Measurements from ENCODE around the gene PSMA5. TPM values are rescaled to one million over a fixed set of nuclear protein-coding genes. Genes with fewer than 3 reads are reported as not detected.

The PSMA5 gene
- total and polyA plus RNA-seq, 2 donors (not counting 1 experiment from before 2014, with no cell fraction given) = 26.3 to 62.9 TPM

GRCh38 chr1:109444346-109444745 is 18.1 kb upstream of the PSMA5 start:
- Histone ChIP-seq H3K27ac (ENCODE audit: low read length in 2 of 2) (no peak overlapping the region), H4K20me1 (ENCODE audit: control insufficient read depth, insufficient read depth, low read length, poor library complexity, severe bottlenecking) (no peaks in the 10 kb centered on the region), H3K27me3 (replicated peaks in 1 of 4; ENCODE audit: control extremely low read depth in 1 of 4, control insufficient read depth in 3 of 4, insufficient read depth in 4 of 4, low read length in 3 of 4) (peaks cover 0 to 23% (median 22%) of the 10 kb centered on the region in 4 experiments), H3K79me2 (ENCODE audit: control insufficient read depth, insufficient read depth, low read length) (no peaks in the 10 kb centered on the region), H3K36me3 (replicated peaks in 1 of 2; ENCODE audit: control extremely low read depth in 1 of 2, control insufficient read depth in 1 of 2, extremely low read depth in 1 of 2, insufficient read depth in 2 of 2, low read length in 1 of 2) (no peaks in the 10 kb centered on the region), H3K9me3 (ENCODE audit: control extremely low read depth in 1 of 3, control insufficient read depth in 2 of 3, insufficient read depth in 1 of 3, low read length in 2 of 3) (no peaks in the 10 kb centered on the region), H3K4me3 (ENCODE audit: control extremely low read depth in 1 of 5, extremely low read depth in 1 of 5, insufficient read depth in 1 of 5, low read depth in 2 of 5, low read length in 4 of 5) (no peak overlapping the region), H3K4me2 (replicated peaks; ENCODE audit: low read depth, low read length, poor library complexity, severe bottlenecking) (no peak overlapping the region), H2AFZ (ENCODE audit: insufficient read depth, low read depth, low read length, poor library complexity, severe bottlenecking) (no peak overlapping the region), H3K9ac (ENCODE audit: low read length) (no peak overlapping the region), H3K4me1 (ENCODE audit: control insufficient read depth in 2 of 2, insufficient read depth in 2 of 2, low read length in 2 of 2) (no peaks in the 10 kb centered on the region)
- ATAC-seq (ENCODE audit: low read depth) (no peak), DNase-seq (no peak)
- H3K4me3 Mint-ChIP-seq = no peak overlapping the region
- H3K27me3 Mint-ChIP-seq = peaks cover 22% of the 10 kb centered on the region
- no peak overlapping the region for H3K27ac Mint-ChIP-seq
- CTCF ChIA-PET = no interaction called here
- WGBS (ENCODE audit: insufficient coverage) = no CpG with 5 or more reads among the region's 1 CpG
- TF ChIP-seq EZH2 (IDR thresholded peaks at IDR 0.05; ENCODE audit: borderline replicate concordance, insufficient read depth, low read depth, low read length, poor library complexity, severe bottlenecking) (no peak), CTCF (IDR thresholded peaks at IDR 0.05) (no peak)
- no peaks in the 10 kb centered on the region for H3K9me3 Mint-ChIP-seq (ENCODE audit: insufficient read depth)
- intact Hi-C loops (cut with micrococcal nuclease) = no loop called here
- POLR2A ChIA-PET = no interaction called here
- no peaks in the 10 kb centered on the region for H3K4me1 Mint-ChIP-seq

GRCh38 chr1:109443476-109443875 is 17.2 kb upstream of the PSMA5 start:
- H3K36me3 ChIP-seq (replicated peaks in 1 of 2; ENCODE audit: control extremely low read depth in 1 of 2, control insufficient read depth in 1 of 2, extremely low read depth in 1 of 2, insufficient read depth in 2 of 2, low read length in 1 of 2) = no peaks in the 10 kb centered on the region
- ATAC-seq (ENCODE audit: low read depth) = no peak
- H3K9me3 Mint-ChIP-seq (ENCODE audit: insufficient read depth) = no peaks in the 10 kb centered on the region
- no peaks in the 10 kb centered on the region for H3K9me3 ChIP-seq (ENCODE audit: control extremely low read depth in 1 of 3, control insufficient read depth in 2 of 3, insufficient read depth in 1 of 3, low read length in 2 of 3)
- no peaks in the 10 kb centered on the region for H3K4me1 Mint-ChIP-seq
- no peak overlapping the region for H3K9ac ChIP-seq (ENCODE audit: low read length)
- DNase-seq = no peak
- H3K4me3 Mint-ChIP-seq = no peak overlapping the region
- H3K27ac Mint-ChIP-seq = no peak overlapping the region
- 86% methylated on average over 2 of the region's 2 CpGs for WGBS (ENCODE audit: insufficient coverage)
- H3K4me3 ChIP-seq (ENCODE audit: control extremely low read depth in 1 of 5, extremely low read depth in 1 of 5, insufficient read depth in 1 of 5, low read depth in 2 of 5, low read length in 4 of 5) = no peak overlapping the region
- H4K20me1 ChIP-seq (ENCODE audit: control insufficient read depth, insufficient read depth, low read length, poor library complexity, severe bottlenecking) = no peaks in the 10 kb centered on the region
- H3K27me3 ChIP-seq (replicated peaks in 1 of 4; ENCODE audit: control extremely low read depth in 1 of 4, control insufficient read depth in 3 of 4, insufficient read depth in 4 of 4, low read length in 3 of 4) = peaks cover 0 to 26% (median 22%) of the 10 kb centered on the region in 4 experiments
- no peak overlapping the region for H3K4me2 ChIP-seq (replicated peaks; ENCODE audit: low read depth, low read length, poor library complexity, severe bottlenecking)
- H3K79me2 ChIP-seq (ENCODE audit: control insufficient read depth, insufficient read depth, low read length) = no peaks in the 10 kb centered on the region
- TF ChIP-seq CTCF (IDR thresholded peaks at IDR 0.05) (no peak), EZH2 (IDR thresholded peaks at IDR 0.05; ENCODE audit: borderline replicate concordance, insufficient read depth, low read depth, low read length, poor library complexity, severe bottlenecking) (no peak)
- no peak overlapping the region for H3K27ac ChIP-seq (ENCODE audit: low read length in 2 of 2)
- intact Hi-C loops (cut with micrococcal nuclease) = no loop called here
- no peak overlapping the region for H2AFZ ChIP-seq (ENCODE audit: insufficient read depth, low read depth, low read length, poor library complexity, severe bottlenecking)
- peaks cover 18% of the 10 kb centered on the region for H3K27me3 Mint-ChIP-seq
- ChIA-PET CTCF (no interaction called here), POLR2A (no interaction called here)
- H3K4me1 ChIP-seq (ENCODE audit: control insufficient read depth in 2 of 2, insufficient read depth in 2 of 2, low read length in 2 of 2) = no peaks in the 10 kb centered on the region

All from B cell (primary cell).